ENCODE measurements around the gene FLT1. TPM values are rescaled to one million over a fixed set of nuclear protein-coding genes. Genes with fewer than 3 reads are reported as not detected.

The FLT1 gene
- total and polyA plus RNA-seq, 2 of the 13 experiments (the other 11 are each of a cell fraction or from before 2014, with no cell fraction given), result 0.02 TPM; not detected in 1

GRCh38 chr13:28475916-28476725, 18.8 kb downstream of the FLT1 start (continued):
- TF ChIP-seq KLF13 (CRISPR knock-in tag; IDR thresholded peaks at IDR 0.05) (no peak), ZBTB25 (CRISPR knock-in tag; IDR thresholded peaks at IDR 0.05) (no peak), MAFG (CRISPR knock-in tag; IDR thresholded peaks at IDR 0.05) (no peak), ZSCAN22 (CRISPR knock-in tag; IDR thresholded peaks at IDR 0.05) (no peak), MBNL3 (CRISPR knock-in tag; conservative IDR thresholded peaks at IDR 0.05) (no peak), NFKBIZ (CRISPR knock-in tag; IDR thresholded peaks at IDR 0.05) (no peak)

- no peaks in the 10 kb centered on the region for H3K27me3 ChIP-seq (ENCODE audit: control insufficient read depth in 1 of 2, insufficient read depth in 2 of 2, low read length in 2 of 2)
- ATAC-seq (no peak), DNase-seq (ENCODE audit: low spot score) (no peak), FAIRE-seq (no peak)
- ChIA-PET CTCF (ENCODE audit: low intra/inter-chr PET ratio, low total read pairs) (no interaction called here), POLR2A (no interaction called here)
- no peaks in the 10 kb centered on the region for H3K9me3 ChIP-seq (ENCODE audit: low read length)
- H4K20me1 ChIP-seq (ENCODE audit: insufficient read depth, low read length), result no peaks in the 10 kb centered on the region
- no peak overlapping the region for H3K27ac ChIP-seq (ENCODE audit: extremely low read length, insufficient read depth, low read length)
- H3K9ac ChIP-seq (ENCODE audit: insufficient read depth, low read depth, low read length), result no peak overlapping the region
- in situ Hi-C loops (cut with HindIII; ENCODE audit: extremely low pct_ligation_motif_present, low pct_unique_long_range_greater_than_20kb), result no loop called here
- no peaks in the 10 kb centered on the region for H3K79me2 ChIP-seq (ENCODE audit: insufficient read depth, low read length)
- no TSS peak for BruUV-seq (replicated peaks)
- intact Hi-C loops (cut with micrococcal nuclease; ENCODE audit: unreplicated experiment), result no loop called here
- no peak overlapping the region for H2AFZ ChIP-seq (ENCODE audit: low read length)
- H3K4me3 ChIP-seq (replicated peaks in 1 of 3; ENCODE audit: insufficient read depth in 1 of 3, low read depth in 2 of 3, low read length in 3 of 3), result no peak overlapping the region
- H3K4me2 ChIP-seq (ENCODE audit: low read depth, low read length), result no peak overlapping the region
- H3K4me1 ChIP-seq (ENCODE audit: insufficient read depth, low read length), result 0 out of 2 replicates have a peak, but pooled peaks cover 6% of the 10 kb centered on the region
- TF ChIP-seq TP53 (CRISPR knock-in tag; conservative IDR thresholded peaks at IDR 0.05), result no peak
- TF ChIP-seq ZNF24 (IDR thresholded peaks at IDR 0.05), result no peak
- no peak for TF ChIP-seq KMT2B (CRISPR knock-in tag; IDR thresholded peaks at IDR 0.05)
- no peak for TF ChIP-seq ZNF746 (CRISPR knock-in tag; IDR thresholded peaks at IDR 0.05)
- no peak for TF ChIP-seq ZNF446 (CRISPR knock-in tag; IDR thresholded peaks at IDR 0.05)
- TF ChIP-seq KDM5A (IDR thresholded peaks at IDR 0.05; ENCODE audit: borderline replicate concordance, low read length), result no peak
- no peak for TF ChIP-seq MAFF (IDR thresholded peaks at IDR 0.05; ENCODE audit: low read depth, low read length)
- no peak for TF ChIP-seq CC2D1A (CRISPR knock-in tag; IDR thresholded peaks at IDR 0.05)
- TF ChIP-seq SIN3A (IDR thresholded peaks at IDR 0.05; ENCODE audit: borderline replicate concordance, low read depth, low read length), result no peak
- no peak for TF ChIP-seq ZFP36L2 (CRISPR knock-in tag; IDR thresholded peaks at IDR 0.05)
- no peak for TF ChIP-seq ZNF747 (CRISPR knock-in tag; IDR thresholded peaks at IDR 0.05; ENCODE audit: borderline replicate concordance)
- TF ChIP-seq KDM5B (CRISPR knock-in tag; IDR thresholded peaks at IDR 0.05; ENCODE audit: borderline replicate concordance), result no peak
- TF ChIP-seq ZNF724P (CRISPR knock-in tag; IDR thresholded peaks at IDR 0.05; ENCODE audit: borderline replicate concordance), result no peak
- TF ChIP-seq CHCHD3 (CRISPR knock-in tag; IDR thresholded peaks at IDR 0.05), result no peak
- no peak for TF ChIP-seq TFDP2 (CRISPR knock-in tag; IDR thresholded peaks at IDR 0.05)
- TF ChIP-seq EP300 (IDR thresholded peaks at IDR 0.05; ENCODE audit: low read depth in 2 of 2, low read length in 2 of 2), result no peak
- TF ChIP-seq EP300 (CRISPR knock-in tag; IDR thresholded peaks at IDR 0.05; ENCODE audit: borderline replicate concordance), result no peak
- TF ChIP-seq ZNF160 (CRISPR knock-in tag; IDR thresholded peaks at IDR 0.05), result no peak
- 91% methylated on average over 1 of the region's 1 CpG for WGBS (ENCODE audit: low lambda C conversion rate)
- no peaks in the 10 kb centered on the region for H3K36me3 ChIP-seq (replicated peaks in 1 of 2; ENCODE audit: control insufficient read depth in 1 of 2, insufficient read depth in 2 of 2, low read length in 2 of 2)
Observed at GRCh38 chr13:28474491-28475134, 20.3 kb downstream of the FLT1 start.
